GM13976 (cell line): ENCODE results near the gene LOXL3.
A peak's percentile ranks its signal among the peaks of the same experiment; 100 is the strongest.

Experiments
- DNase-seq: peaks from one replicate; pipeline ENCODE4 v3.0.0; 2012; ENCODE audit warnings: low spot score
- CTCF ChIP-seq: IDR thresholded peaks from 2 replicates; pipeline ENCODE4 v1.5.1; 2012; ENCODE audit warnings: borderline replicate concordance, mild to moderate bottlenecking; ENCODE audit not compliant: insufficient read depth; ENCODE audit errors: extremely low read depth, missing control alignments, control extremely low read depth
- in situ Hi-C: fragments of 300-500 bp; cut with MboI; formaldehyde crosslinking; loops from one replicate; pipeline ENCODE4 v1.12.0; 2022; ENCODE audit warnings: low sequenced_read_pairs, mixed read lengths, inconsistent platforms; ENCODE audit not compliant: unreplicated experiment

LOXL3 gene

GRCh38 chr2:74548285-74548899 lies 5.3 kb downstream of the LOXL3 start:
- DNase-seq, result no peak
- in situ Hi-C loops, result no loop called here
- no peak for TF ChIP-seq CTCF

- in situ Hi-C loops, result no loop called here
- no peak for TF ChIP-seq CTCF
- no peak for DNase-seq
These were observed 7.7 kb downstream of the LOXL3 start for GRCh38 chr2:74546004-74546403.

GRCh38 chr2:74544634-74545033 lies 9.1 kb downstream of the LOXL3 start:
- no peak for DNase-seq
- in situ Hi-C loops, result no loop called here
- peak; percentile 23 for TF ChIP-seq CTCF

- TF ChIP-seq CTCF, result no peak
- in situ Hi-C loops, result no loop called here
- DNase-seq, result no peak
These were observed 10.8 kb downstream of the LOXL3 start for GRCh38 chr2:74542978-74543377.

- in situ Hi-C loops, result no loop called here
- no peak for TF ChIP-seq CTCF
- no peak for DNase-seq
These were observed 13.5 kb downstream of the LOXL3 start for GRCh38 chr2:74540291-74540690.

GRCh38 chr2:74538881-74539339 lies 14.8 kb downstream of the LOXL3 start:
- in situ Hi-C loops, result loop anchor here (10.0 kb wide), 1 partner anchor 46 kb away; no protein-coding TSS in a partner anchor
- TF ChIP-seq CTCF, result no peak
- peak; percentile 60 for DNase-seq
